Tibial artery (tissue), 4 donors: ENCODE results near the gene ABHD6.
"Not testable (repeated sequence)": the region's sequence is repeated elsewhere in the genome, so short reads cannot be mapped to it uniquely, and the experiment has no call there.

ENCODE experiments used
- DNase-seq, 2 donors: peaks; one replicate each; pipeline ENCODE4 v3.0.0-alpha.2; 2019
- H3K27ac ChIP-seq, 2 donors: fragments of 200-600 bp; sonication (generic) in 1 of 2; 1 replicate in 1 of 2; 2 replicates in 1 of 2; pipeline ENCODE4 v1.5.1; 2018 to 2019; ENCODE audit warnings: mild to moderate bottlenecking in 1 of 2
- H3K27me3 ChIP-seq, 2 donors: fragments of 200-600 bp; sonication (generic) in 1 of 2; one replicate each; pipeline versions ENCODE4 v1.5.1 to v1.6.0; 2016 to 2019
- H3K36me3 ChIP-seq, 3 donors: fragments of 200-600 bp; sonication (generic) in 2 of 3; one replicate each; pipeline ENCODE4 v1.5.1; 2016 to 2019; ENCODE audit warnings: mild to moderate bottlenecking in 2 of 3
- H3K4me1 ChIP-seq, 4 donors: fragments of 200-600 bp; sonication (generic) in 2 of 4; 1 replicate in 3 of 4; 2 replicates in 1 of 4; pipeline ENCODE4 v1.5.1; 2016 to 2019
- H3K4me3 ChIP-seq, 2 donors: fragments of 200-600 bp; sonication (generic) in 1 of 2; 1 replicate in 1 of 2; 2 replicates in 1 of 2; pipeline ENCODE4 v1.5.1; 2018 to 2019; ENCODE audit warnings: mild to moderate bottlenecking in 2 of 2
- H3K9me3 ChIP-seq, 3 donors: fragments of 200-600 bp; sonication (generic) in 1 of 3; one replicate each; pipeline ENCODE4 v1.5.1; 2016 to 2019
- CTCF ChIP-seq, 2 experiments: fragments of 200-600 bp in 1 of 2; fragments of 450-650 bp in 1 of 2; IDR thresholded peaks; one replicate each; pipeline ENCODE4 v1.5.1; 2017 to 2019; ENCODE audit warnings: antibody characterized with exemption in 2 of 2, mild to moderate bottlenecking in 1 of 2, moderate library complexity in 1 of 2
- intact Hi-C: fragments of 100-400 bp; cut with DNase I; formaldehyde crosslinking; loops from one replicate; pipeline ENCODE4 v1.15.0; 2023; ENCODE audit warnings: low total_unique reads

Gene ABHD6

GRCh38 chr3:58217209-58217811 lies 20.3 kb upstream of the ABHD6 start:
- no peaks in the 10 kb centered on the region for H3K9me3 ChIP-seq
- no peaks in the 10 kb centered on the region for H3K27me3 ChIP-seq
- H3K4me1 ChIP-seq, result peaks cover 0 to 10% (median 2%) of the 10 kb centered on the region in 4 donors
- DNase-seq, result peak; percentile 77 to 85
- H3K27ac ChIP-seq, result peak overlapping the region in 1 of 2 donors; percentile 13
- no peak overlapping the region for H3K4me3 ChIP-seq
- intact Hi-C loops, result loop anchor here (2.0 kb wide), 1 partner anchor 39 kb away; no protein-coding TSS in a partner anchor
- no peaks in the 10 kb centered on the region for H3K36me3 ChIP-seq
- TF ChIP-seq CTCF (IDR thresholded peaks at IDR 0.05), result peak; percentile 70 to 76

- H3K27ac ChIP-seq, result no peak overlapping the region
Observed at GRCh38 chr3:58218904-58219303, 18.7 kb upstream of the ABHD6 start.

GRCh38 chr3:58222161-58222724 lies 15.3 kb upstream of the ABHD6 start:
- intact Hi-C loops, result no loop called here
- Histone ChIP-seq H3K9me3 (no peaks in the 10 kb centered on the region), H3K36me3 (no peaks in the 10 kb centered on the region), H3K4me3 (no peak overlapping the region), H3K27ac (no peak overlapping the region), H3K27me3 (no peaks in the 10 kb centered on the region), H3K4me1 (peaks cover 0 to 5% (median 2%) of the 10 kb centered on the region in 4 donors)
- no peak for TF ChIP-seq CTCF (IDR thresholded peaks at IDR 0.05)
- no peak for DNase-seq

More at GRCh38 chr3:58218904-58219303, 18.7 kb upstream of the ABHD6 start:
- intact Hi-C loops, result no loop called here
- H3K4me3 ChIP-seq, result no peak overlapping the region
- no peak for DNase-seq
- no peaks in the 10 kb centered on the region for H3K27me3 ChIP-seq
- no peaks in the 10 kb centered on the region for H3K9me3 ChIP-seq
- H3K36me3 ChIP-seq, result no peaks in the 10 kb centered on the region
- TF ChIP-seq CTCF (IDR thresholded peaks at IDR 0.05), result no peak
- peaks cover 0 to 10% (median 2%) of the 10 kb centered on the region in 4 donors for H3K4me1 ChIP-seq

- no peak for DNase-seq
- Histone ChIP-seq H3K27me3 (peaks cover 0 to 2% of the 10 kb centered on the region in 2 donors), H3K36me3 (no peaks in the 10 kb centered on the region), H3K4me3 (no peak overlapping the region), H3K27ac (no peak overlapping the region), H3K9me3 (no peaks in the 10 kb centered on the region), H3K4me1 (no peaks in the 10 kb centered on the region)
- no peak for TF ChIP-seq CTCF (IDR thresholded peaks at IDR 0.05)
- intact Hi-C loops, result no loop called here
Observed at GRCh38 chr3:58223855-58224254, 13.7 kb upstream of the ABHD6 start.

- H3K27me3 ChIP-seq, intact Hi-C loops, DNase-seq, H3K9me3 ChIP-seq, H3K4me3 ChIP-seq, H3K4me1 ChIP-seq, H3K36me3 ChIP-seq, H3K27ac ChIP-seq: not testable (repeated sequence)
Observed at GRCh38 chr3:58227933-58228332, 9.7 kb upstream of the ABHD6 start.

- Histone ChIP-seq H3K27me3 (peaks cover 0 to 7% of the 10 kb centered on the region in 2 donors), H3K27ac (no peak overlapping the region), H3K9me3 (no peaks in the 10 kb centered on the region), H3K4me3 (no peak overlapping the region), H3K4me1 (no peaks in the 10 kb centered on the region), H3K36me3 (no peaks in the 10 kb centered on the region)
- DNase-seq, result no peak
- TF ChIP-seq CTCF (IDR thresholded peaks at IDR 0.05), result no peak
- intact Hi-C loops, result no loop called here
Observed at GRCh38 chr3:58230876-58231552, 6.6 kb upstream of the ABHD6 start.
